ENCODE measurements around the gene MEG3.

GRCh38 chr14:100825713-100826331 is at the start of gene MEG3:
- TF ChIP-seq, protein P1, sequence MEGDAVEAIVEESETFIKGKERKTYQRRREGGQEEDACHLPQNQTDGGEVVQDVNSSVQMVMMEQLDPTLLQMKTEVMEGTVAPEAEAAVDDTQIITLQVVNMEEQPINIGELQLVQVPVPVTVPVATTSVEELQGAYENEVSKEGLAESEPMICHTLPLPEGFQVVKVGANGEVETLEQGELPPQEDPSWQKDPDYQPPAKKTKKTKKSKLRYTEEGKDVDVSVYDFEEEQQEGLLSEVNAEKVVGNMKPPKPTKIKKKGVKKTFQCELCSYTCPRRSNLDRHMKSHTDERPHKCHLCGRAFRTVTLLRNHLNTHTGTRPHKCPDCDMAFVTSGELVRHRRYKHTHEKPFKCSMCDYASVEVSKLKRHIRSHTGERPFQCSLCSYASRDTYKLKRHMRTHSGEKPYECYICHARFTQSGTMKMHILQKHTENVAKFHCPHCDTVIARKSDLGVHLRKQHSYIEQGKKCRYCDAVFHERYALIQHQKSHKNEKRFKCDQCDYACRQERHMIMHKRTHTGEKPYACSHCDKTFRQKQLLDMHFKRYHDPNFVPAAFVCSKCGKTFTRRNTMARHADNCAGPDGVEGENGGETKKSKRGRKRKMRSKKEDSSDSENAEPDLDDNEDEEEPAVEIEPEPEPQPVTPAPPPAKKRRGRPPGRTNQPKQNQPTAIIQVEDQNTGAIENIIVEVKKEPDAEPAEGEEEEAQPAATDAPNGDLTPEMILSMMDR (IDR thresholded peaks at IDR 0.05), result no peak
- TF ChIP-seq POLR2A (IDR thresholded peaks at IDR 0.05), result peak in 2 of 4 donors; percentile 53 to 88

All from esophagus squamous epithelium (tissue), 4 donors.